ENCODE results near the gene RTKN. TPM values are rescaled to one million over a fixed set of nuclear protein-coding genes. Genes with fewer than 3 reads are reported as not detected.

RTKN gene
- total and polyA plus RNA-seq, 2 of the 13 experiments (the other 11 are each of a cell fraction or from before 2014, with no cell fraction given), result 159 to 166 TPM

GRCh38 chr2:74481961-74482800 is 40.4 kb upstream of the RTKN start (continued):
- TF ChIP-seq, protein P1, sequence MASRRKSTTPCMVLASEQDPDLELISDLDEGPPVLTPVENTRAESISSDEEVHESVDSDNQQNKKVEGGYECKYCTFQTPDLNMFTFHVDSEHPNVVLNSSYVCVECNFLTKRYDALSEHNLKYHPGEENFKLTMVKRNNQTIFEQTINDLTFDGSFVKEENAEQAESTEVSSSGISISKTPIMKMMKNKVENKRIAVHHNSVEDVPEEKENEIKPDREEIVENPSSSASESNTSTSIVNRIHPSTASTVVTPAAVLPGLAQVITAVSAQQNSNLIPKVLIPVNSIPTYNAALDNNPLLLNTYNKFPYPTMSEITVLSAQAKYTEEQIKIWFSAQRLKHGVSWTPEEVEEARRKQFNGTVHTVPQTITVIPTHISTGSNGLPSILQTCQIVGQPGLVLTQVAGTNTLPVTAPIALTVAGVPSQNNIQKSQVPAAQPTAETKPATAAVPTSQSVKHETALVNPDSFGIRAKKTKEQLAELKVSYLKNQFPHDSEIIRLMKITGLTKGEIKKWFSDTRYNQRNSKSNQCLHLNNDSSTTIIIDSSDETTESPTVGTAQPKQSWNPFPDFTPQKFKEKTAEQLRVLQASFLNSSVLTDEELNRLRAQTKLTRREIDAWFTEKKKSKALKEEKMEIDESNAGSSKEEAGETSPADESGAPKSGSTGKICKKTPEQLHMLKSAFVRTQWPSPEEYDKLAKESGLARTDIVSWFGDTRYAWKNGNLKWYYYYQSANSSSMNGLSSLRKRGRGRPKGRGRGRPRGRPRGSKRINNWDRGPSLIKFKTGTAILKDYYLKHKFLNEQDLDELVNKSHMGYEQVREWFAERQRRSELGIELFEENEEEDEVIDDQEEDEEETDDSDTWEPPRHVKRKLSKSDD (CRISPR knock-in tag; IDR thresholded peaks at IDR 0.05; ENCODE audit: low read depth), result no peak; the same call in 1 of the 2 replicates
- TF ChIP-seq WIZ (CRISPR knock-in tag; IDR thresholded peaks at IDR 0.05) (peak; percentile 87; the same call in 1 of the 2 replicates), ZFAT (CRISPR knock-in tag; conservative IDR thresholded peaks at IDR 0.05) (0 out of 2 replicates have a peak, but pooled peaks have one; percentile 35), BCL3 (CRISPR knock-in tag; IDR thresholded peaks at IDR 0.05) (peak; percentile 91), ZNF772 (CRISPR knock-in tag; IDR thresholded peaks at IDR 0.05) (peak; percentile 73; the same call in 1 of the 2 replicates), ELF4 (CRISPR knock-in tag; IDR thresholded peaks at IDR 0.05; ENCODE audit: borderline replicate concordance) (no peak; the same call in 1 of the 2 replicates), ZNF329 (CRISPR knock-in tag; IDR thresholded peaks at IDR 0.05; ENCODE audit: low read depth) (no peak), ZNF143 (CRISPR knock-in tag; IDR thresholded peaks at IDR 0.05) (no peak; the same call in 1 of the 2 replicates), ZBTB7A (CRISPR knock-in tag; IDR thresholded peaks at IDR 0.05) (no peak; the same call in 1 of the 2 replicates), MIER2 (CRISPR knock-in tag; IDR thresholded peaks at IDR 0.05) (no peak), ZNF446 (CRISPR knock-in tag; IDR thresholded peaks at IDR 0.05) (peak; percentile 21; the same call in 1 of the 2 replicates), BORCS8-MEF2B (CRISPR knock-in tag; IDR thresholded peaks at IDR 0.05) (peak; percentile 69; the same call in 1 of the 2 replicates), ZNF383 (CRISPR knock-in tag; IDR thresholded peaks at IDR 0.05; ENCODE audit: borderline replicate concordance) (peak; percentile 67; the same call in 1 of the 2 replicates), HDAC1 (CRISPR knock-in tag; IDR thresholded peaks at IDR 0.05) (0 out of 2 replicates have a peak, but pooled peaks have one; percentile 52), EEA1 (CRISPR knock-in tag; IDR thresholded peaks at IDR 0.05; ENCODE audit: borderline replicate concordance) (peak; percentile 73), TCF7L2 (IDR thresholded peaks at IDR 0.05; ENCODE audit: low read depth, low read length) (no peak), KMT2A (CRISPR knock-in tag; IDR thresholded peaks at IDR 0.05) (no peak; the same call in 1 of the 2 replicates)
- TF ChIP-seq, protein P2, sequence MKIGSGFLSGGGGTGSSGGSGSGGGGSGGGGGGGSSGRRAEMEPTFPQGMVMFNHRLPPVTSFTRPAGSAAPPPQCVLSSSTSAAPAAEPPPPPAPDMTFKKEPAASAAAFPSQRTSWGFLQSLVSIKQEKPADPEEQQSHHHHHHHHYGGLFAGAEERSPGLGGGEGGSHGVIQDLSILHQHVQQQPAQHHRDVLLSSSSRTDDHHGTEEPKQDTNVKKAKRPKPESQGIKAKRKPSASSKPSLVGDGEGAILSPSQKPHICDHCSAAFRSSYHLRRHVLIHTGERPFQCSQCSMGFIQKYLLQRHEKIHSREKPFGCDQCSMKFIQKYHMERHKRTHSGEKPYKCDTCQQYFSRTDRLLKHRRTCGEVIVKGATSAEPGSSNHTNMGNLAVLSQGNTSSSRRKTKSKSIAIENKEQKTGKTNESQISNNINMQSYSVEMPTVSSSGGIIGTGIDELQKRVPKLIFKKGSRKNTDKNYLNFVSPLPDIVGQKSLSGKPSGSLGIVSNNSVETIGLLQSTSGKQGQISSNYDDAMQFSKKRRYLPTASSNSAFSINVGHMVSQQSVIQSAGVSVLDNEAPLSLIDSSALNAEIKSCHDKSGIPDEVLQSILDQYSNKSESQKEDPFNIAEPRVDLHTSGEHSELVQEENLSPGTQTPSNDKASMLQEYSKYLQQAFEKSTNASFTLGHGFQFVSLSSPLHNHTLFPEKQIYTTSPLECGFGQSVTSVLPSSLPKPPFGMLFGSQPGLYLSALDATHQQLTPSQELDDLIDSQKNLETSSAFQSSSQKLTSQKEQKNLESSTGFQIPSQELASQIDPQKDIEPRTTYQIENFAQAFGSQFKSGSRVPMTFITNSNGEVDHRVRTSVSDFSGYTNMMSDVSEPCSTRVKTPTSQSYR (CRISPR knock-in tag; IDR thresholded peaks at IDR 0.05; ENCODE audit: borderline replicate concordance), result no peak
- TF ChIP-seq, protein P3, sequence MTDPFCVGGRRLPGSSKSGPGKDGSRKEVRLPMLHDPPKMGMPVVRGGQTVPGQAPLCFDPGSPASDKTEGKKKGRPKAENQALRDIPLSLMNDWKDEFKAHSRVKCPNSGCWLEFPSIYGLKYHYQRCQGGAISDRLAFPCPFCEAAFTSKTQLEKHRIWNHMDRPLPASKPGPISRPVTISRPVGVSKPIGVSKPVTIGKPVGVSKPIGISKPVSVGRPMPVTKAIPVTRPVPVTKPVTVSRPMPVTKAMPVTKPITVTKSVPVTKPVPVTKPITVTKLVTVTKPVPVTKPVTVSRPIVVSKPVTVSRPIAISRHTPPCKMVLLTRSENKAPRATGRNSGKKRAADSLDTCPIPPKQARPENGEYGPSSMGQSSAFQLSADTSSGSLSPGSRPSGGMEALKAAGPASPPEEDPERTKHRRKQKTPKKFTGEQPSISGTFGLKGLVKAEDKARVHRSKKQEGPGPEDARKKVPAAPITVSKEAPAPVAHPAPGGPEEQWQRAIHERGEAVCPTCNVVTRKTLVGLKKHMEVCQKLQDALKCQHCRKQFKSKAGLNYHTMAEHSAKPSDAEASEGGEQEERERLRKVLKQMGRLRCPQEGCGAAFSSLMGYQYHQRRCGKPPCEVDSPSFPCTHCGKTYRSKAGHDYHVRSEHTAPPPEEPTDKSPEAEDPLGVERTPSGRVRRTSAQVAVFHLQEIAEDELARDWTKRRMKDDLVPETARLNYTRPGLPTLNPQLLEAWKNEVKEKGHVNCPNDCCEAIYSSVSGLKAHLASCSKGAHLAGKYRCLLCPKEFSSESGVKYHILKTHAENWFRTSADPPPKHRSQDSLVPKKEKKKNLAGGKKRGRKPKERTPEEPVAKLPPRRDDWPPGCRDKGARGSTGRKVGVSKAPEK (CRISPR knock-in tag; IDR thresholded peaks at IDR 0.05; ENCODE audit: borderline replicate concordance), result no peak
